Right atrium auricular region (tissue), 2 donors: ENCODE measurements around the gene S1PR2. TPM values are rescaled to one million over a fixed set of nuclear protein-coding genes. Genes with fewer than 3 reads are reported as not detected.

ENCODE experiments used
- DNase-seq: peaks from one replicate; pipeline ENCODE4 v3.0.0-alpha.2; 2019; ENCODE audit warnings: low spot score
- H3K27ac ChIP-seq, 2 donors: fragments of 200-600 bp; sonication (generic); 1 replicate in 1 of 2; 2 replicates in 1 of 2; pipeline ENCODE4 v1.5.1; 2016 to 2019
- H3K27me3 ChIP-seq, 2 donors: fragments of 200-600 bp; sonication (generic); one replicate each; pipeline versions ENCODE4 v1.5.1 to v1.6.0; 2017 to 2019
- H3K36me3 ChIP-seq: fragments of 200-600 bp; sonication (generic); one replicate; pipeline ENCODE4 v1.5.1; 2016
- H3K4me1 ChIP-seq, 2 donors: fragments of 200-600 bp; sonication (generic); one replicate each; pipeline versions ENCODE4 v1.5.1 to v1.6.0; 2017 to 2019
- H3K4me3 ChIP-seq, 2 donors: fragments of 200-600 bp; sonication (generic); 1 replicate in 1 of 2; 2 replicates in 1 of 2; pipeline ENCODE4 v1.5.1; 2017 to 2019; ENCODE audit warnings: mild to moderate bottlenecking in 1 of 2, moderate library complexity in 1 of 2
- H3K9me3 ChIP-seq, 2 donors: fragments of 200-600 bp; sonication (generic); one replicate each; pipeline ENCODE4 v1.5.1; 2019
- CTCF ChIP-seq, 2 donors: fragments of 200-600 bp; sonication (generic); IDR thresholded peaks; one replicate each; pipeline ENCODE4 v1.5.1; 2019; ENCODE audit warnings: antibody characterized with exemption in 2 of 2
- total RNA-seq, 2 donors: library from RNA; depleted of rRNA; stranded (reverse); fragments of >200 nt; gene quantifications; one replicate each; pipeline ENCODE4 v1.1.0, GENCODE V29; 2016

Gene S1PR2
- total RNA-seq, 2 donors from 2014 or later: 4.3 to 14.7 TPM

- TF ChIP-seq CTCF (IDR thresholded peaks at IDR 0.05): no peak
- peak overlapping the region; percentile 72 to 90 for H3K27ac ChIP-seq
- peaks cover 11% of the 10 kb centered on the region for H3K36me3 ChIP-seq
- no peaks in the 10 kb centered on the region for H3K9me3 ChIP-seq
- no peak for DNase-seq
- H3K27me3 ChIP-seq: no peaks in the 10 kb centered on the region
- no peak overlapping the region for H3K4me3 ChIP-seq
- H3K4me1 ChIP-seq: peaks cover 0 to 46% of the 10 kb centered on the region in 2 donors
Observed at GRCh38 chr19:10226021-10226375, 5.1 kb downstream of the S1PR2 start.

- Histone ChIP-seq H3K9me3 (no peaks in the 10 kb centered on the region), H3K4me1 (peaks cover 0 to 34% of the 10 kb centered on the region in 2 donors), H3K27me3 (no peaks in the 10 kb centered on the region), H3K36me3 (peaks cover 11% of the 10 kb centered on the region), H3K27ac (no peak overlapping the region), H3K4me3 (no peak overlapping the region)
- no peak for DNase-seq
- no peak for TF ChIP-seq CTCF (IDR thresholded peaks at IDR 0.05)
Observed at GRCh38 chr19:10224337-10224736, 6.8 kb downstream of the S1PR2 start.

- DNase-seq: no peak
- Histone ChIP-seq H3K4me3 (no peak overlapping the region), H3K36me3 (peaks cover 11% of the 10 kb centered on the region), H3K27me3 (no peaks in the 10 kb centered on the region), H3K4me1 (peaks cover 0 to 29% of the 10 kb centered on the region in 2 donors), H3K27ac (no peak overlapping the region), H3K9me3 (no peaks in the 10 kb centered on the region)
- no peak for TF ChIP-seq CTCF (IDR thresholded peaks at IDR 0.05)
Observed at GRCh38 chr19:10223488-10224213, 7.5 kb downstream of the S1PR2 start.

- H3K27me3 ChIP-seq: no peaks in the 10 kb centered on the region
- no peak for DNase-seq
- TF ChIP-seq CTCF (IDR thresholded peaks at IDR 0.05): no peak
- H3K27ac ChIP-seq: no peak overlapping the region
- no peaks in the 10 kb centered on the region for H3K9me3 ChIP-seq
- no peak overlapping the region for H3K4me3 ChIP-seq
- peaks cover 11% of the 10 kb centered on the region for H3K36me3 ChIP-seq
- H3K4me1 ChIP-seq: peaks cover 0 to 19% of the 10 kb centered on the region in 2 donors
Observed at GRCh38 chr19:10222201-10222890, 8.8 kb downstream of the S1PR2 start.

GRCh38 chr19:10220695-10221094 is 10.4 kb downstream of the S1PR2 start:
- Histone ChIP-seq H3K4me3 (no peak overlapping the region), H3K4me1 (peaks cover 0 to 3% of the 10 kb centered on the region in 2 donors), H3K27ac (no peak overlapping the region), H3K9me3 (no peaks in the 10 kb centered on the region), H3K27me3 (no peaks in the 10 kb centered on the region), H3K36me3 (peaks cover 11% of the 10 kb centered on the region)
- no peak for DNase-seq
- no peak for TF ChIP-seq CTCF (IDR thresholded peaks at IDR 0.05)
